CD1c-positive myeloid dendritic cell (primary cell): ENCODE data around the gene SLC38A1.
"Not testable (repeated sequence)": the region's sequence is repeated elsewhere in the genome, so short reads cannot be mapped to it uniquely, and the experiment has no call there.

Experiments used
- DNase-seq: peaks from one replicate; pipeline ENCODE4 v3.0.0-alpha.2; 2016; ENCODE audit errors: extremely low spot score

Gene SLC38A1

DNA sequence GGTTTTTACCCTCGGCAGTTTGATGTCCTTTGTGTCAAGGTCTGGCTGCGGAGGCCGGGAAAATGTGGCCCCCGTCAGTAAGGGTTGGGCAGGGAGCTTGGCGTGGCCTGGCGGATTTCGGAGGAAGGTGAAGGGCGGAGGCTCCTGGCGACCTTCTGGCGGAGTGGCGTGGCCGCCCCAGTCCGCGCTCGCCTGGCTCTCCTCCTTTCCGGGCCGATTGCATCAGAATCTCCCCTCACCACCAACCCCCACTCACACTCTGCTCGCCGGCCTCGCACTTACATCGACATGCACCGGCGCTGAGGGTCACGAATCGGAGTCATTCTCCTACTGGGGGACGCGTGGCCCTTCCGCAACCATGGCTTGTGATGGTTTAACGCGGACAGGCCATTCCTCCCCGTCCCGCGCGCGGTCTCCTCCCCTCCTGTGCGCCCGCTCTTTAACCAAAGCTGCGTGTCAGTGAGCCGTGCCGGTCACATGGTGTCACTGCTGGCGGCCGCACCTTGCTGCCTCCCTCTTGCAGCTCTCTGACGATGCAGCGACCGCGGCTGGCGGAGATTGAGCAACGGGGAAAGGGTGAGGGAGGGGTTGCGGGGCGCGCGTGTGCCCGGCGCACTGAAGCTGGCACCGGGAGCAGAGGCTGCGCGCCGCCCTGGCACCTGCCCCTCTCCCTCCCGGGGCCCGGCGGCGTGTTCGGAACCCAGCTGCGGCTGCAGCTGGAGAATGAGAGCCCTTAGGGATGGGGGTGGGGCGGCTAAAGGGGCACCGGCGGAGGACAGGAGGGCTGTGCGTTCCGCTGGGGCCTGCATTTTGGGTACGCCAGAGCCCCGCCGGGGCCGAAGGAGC lies at the start of gene SLC38A1:
SLC38A1 (minus strand) TSS at position 461 of the 846 bp plus-strand sequence. CDS start 29,243 bp downstream, outside the sequence.
- peak; percentile 74 for DNase-seq

GRCh38 chr12:46318037-46318436 lies 49.2 kb upstream of the SLC38A1 start:
- no peak for DNase-seq

DNA sequence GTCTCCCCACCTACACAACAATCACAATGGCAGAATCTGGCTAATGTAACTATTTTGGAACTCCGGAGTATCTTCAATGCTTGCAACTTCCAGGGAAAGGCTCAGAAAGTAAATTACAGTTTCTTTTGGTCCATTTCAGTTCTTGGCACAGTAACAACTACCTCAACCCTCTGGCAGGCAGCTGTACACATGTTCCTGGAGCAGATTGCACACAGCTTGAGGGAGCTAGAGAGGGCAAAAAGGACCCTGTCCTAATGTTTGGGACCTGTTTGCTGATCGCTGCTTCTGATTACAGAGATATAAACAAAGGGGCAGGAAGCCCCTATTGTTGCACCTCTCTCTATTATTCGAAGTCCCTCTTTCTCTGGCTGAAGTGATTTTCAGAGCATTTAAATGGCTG lies 35.2 kb upstream of the SLC38A1 start:
- peak; percentile 0 for DNase-seq

GRCh38 chr12:46303039-46303666 lies 34.3 kb upstream of the SLC38A1 start:
- DNase-seq = peak; percentile 65

DNA sequence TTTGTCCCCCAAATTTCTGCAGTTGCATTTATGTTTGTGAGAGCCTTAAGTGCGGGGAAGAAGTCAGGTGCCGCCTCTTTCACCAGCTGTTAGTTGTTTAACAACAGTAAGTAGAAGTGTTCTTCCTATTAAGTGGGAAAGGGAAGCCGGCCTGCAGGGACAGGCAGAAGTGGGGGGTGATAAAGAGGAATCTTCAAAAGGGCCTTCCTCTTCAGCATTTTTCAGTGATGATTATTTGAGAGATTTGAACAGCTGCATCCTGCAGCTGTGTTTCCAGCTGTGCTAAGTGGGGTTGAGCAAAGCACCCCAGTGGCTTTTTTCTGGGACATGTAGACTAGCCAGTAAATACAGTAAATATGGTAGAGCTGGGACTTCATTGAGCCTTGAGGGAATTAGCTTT lies 32.1 kb upstream of the SLC38A1 start:
- peak; percentile 66 for DNase-seq

- DNase-seq = no peak
Observed at GRCh38 chr12:46299851-46300250, 31.0 kb upstream of the SLC38A1 start.

DNA sequence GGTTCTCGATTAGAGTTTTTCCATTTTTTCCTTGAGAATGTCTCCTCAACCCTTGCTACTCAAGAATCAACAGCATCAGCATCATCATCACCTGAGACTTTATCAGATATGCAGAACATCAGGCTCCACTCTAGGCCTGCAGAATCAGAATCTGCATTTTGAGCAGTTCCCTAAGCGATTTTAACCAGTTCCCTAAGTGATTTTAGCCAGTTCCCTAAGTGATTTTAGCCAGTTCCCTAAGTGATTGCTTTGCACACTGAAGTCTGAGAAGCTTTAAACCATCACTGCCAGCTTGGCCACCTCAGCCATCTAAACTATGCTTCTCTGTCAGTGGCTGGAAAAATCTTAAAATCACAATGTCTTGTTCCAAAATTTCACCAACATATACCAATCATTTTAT lies 29.4 kb upstream of the SLC38A1 start:
- peak; percentile 57 for DNase-seq

GRCh38 chr12:46296822-46297221 lies 28.0 kb upstream of the SLC38A1 start:
- DNase-seq = peak; percentile 41

- no peak for DNase-seq
Observed at GRCh38 chr12:46292754-46293402, 24.0 kb upstream of the SLC38A1 start.

- DNase-seq = not testable (repeated sequence)
Observed at GRCh38 chr12:46291953-46292352, 23.1 kb upstream of the SLC38A1 start.

GRCh38 chr12:46285177-46285576 lies 16.3 kb upstream of the SLC38A1 start:
- DNase-seq = not testable (repeated sequence)

- no peak for DNase-seq
Observed at GRCh38 chr12:46282829-46283228, 14.0 kb upstream of the SLC38A1 start.

GRCh38 chr12:46276756-46277155 lies 7.9 kb upstream of the SLC38A1 start:
- DNase-seq = no peak

DNA sequence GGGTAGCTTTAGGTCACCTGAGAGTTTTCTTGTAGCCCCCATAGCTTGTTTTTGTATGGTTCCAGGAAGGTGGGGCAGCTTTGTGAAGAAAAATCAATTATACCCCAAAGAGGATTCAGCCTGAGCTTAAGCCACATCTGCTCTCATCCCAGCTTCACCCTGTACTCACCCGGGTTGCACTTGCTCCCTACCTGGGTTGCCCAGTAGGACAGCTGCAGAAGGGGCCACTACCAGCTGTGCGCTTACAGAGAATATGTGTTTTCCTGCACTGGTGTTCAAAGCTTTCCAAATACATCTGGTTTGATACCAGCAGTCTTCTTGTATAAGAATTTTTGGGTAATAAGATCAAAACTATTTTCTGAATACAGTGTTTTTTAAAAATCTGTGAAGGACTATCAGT lies 3.0 kb upstream of the SLC38A1 start:
- no peak for DNase-seq

GRCh38 chr12:46269429-46270241 lies 792 bp upstream of the SLC38A1 start:
- DNase-seq = peak; percentile 12

DNA sequence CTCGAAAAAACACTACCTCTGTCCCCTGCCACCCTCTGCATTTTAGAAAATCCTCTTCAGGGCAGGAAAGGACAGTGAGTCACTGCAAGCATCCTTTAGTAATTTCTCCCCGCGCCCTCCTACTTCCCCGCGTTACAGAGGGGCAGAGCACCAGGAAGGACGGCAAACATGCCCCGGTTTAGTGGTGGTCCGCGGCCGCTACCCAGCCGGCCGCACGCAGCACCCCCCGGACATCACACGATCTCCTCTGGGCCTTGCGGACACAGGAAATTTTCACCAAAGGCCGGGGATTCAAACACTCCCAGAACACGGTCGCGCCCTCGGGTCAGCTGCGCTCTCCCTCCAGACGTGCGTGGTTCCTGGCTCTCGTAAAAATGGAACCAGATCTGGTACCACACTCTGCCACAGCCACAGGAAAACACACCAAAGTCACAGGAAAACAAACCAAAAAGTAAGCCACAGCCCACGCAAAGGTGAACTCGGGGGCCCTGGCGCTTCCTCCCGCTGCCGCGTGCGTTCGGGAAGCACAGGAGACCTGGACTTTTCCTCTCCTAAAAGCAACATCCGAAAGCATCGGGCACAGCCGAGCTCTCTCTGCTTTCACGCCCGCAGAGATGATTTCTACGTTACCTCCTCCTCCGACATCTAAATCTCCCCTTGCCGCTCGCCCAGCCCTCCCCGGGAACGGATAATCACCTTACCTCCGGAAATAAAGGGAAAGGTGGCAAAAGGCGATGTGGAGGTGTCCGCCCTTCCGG lies 839 bp downstream of the SLC38A1 start:
- DNase-seq = peak; percentile 4

- DNase-seq = peak; percentile 16
Observed at GRCh38 chr12:46267575-46267824, 1.3 kb downstream of the SLC38A1 start.

GRCh38 chr12:46266869-46267574 lies 1.8 kb downstream of the SLC38A1 start:
- peak; percentile 48 for DNase-seq

GRCh38 chr12:46266382-46266791 lies 2.5 kb downstream of the SLC38A1 start:
- DNase-seq = peak; percentile 31

- no peak for DNase-seq
Observed at GRCh38 chr12:46265734-46266133, 3.1 kb downstream of the SLC38A1 start.

- DNase-seq = no peak
Observed at GRCh38 chr12:46265102-46265501, 3.7 kb downstream of the SLC38A1 start.
